ENCODE data around the gene MRO. TPM values are rescaled to one million over a fixed set of nuclear protein-coding genes. Genes with fewer than 3 reads are reported as not detected.

The MRO gene
- total RNA-seq, 1 experiment from 2014 or later = not detected

DNA sequence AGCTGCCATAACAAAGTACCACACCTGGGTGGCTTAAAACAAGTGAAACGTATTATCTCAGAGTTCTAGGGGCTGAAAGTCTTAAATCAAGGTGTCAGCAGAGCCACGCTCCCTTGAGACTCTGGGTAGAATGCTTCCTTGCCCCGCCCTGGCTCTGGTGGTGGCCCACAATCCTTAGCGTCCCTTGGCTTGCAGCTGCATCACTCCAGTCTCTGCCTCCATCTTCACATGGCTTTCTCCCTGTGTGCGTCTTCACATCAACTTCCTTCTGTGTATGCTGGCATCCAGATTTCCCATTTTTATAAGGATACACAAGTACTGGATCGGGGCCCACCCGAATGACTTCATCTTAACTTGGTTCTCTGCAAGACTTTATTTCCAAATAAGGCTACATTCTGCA is 62.5 kb downstream of the MRO start:
- no TSS peak for BruUV-seq (replicated peaks)
- ChIA-PET CTCF (no interaction called here), POLR2A (no interaction called here)
- no peak overlapping the region for H3K4me3 ChIP-seq (ENCODE audit: low read depth in 2 of 2, low read length in 2 of 2)
- in situ Hi-C loops (cut with HindIII; ENCODE audit: low pct_unique_long_range_greater_than_20kb, low sequenced_read_pairs) = no loop called here
- no peaks in the 10 kb centered on the region for H3K4me1 ChIP-seq (ENCODE audit: control insufficient read depth, insufficient read depth, low read length)
- no peak overlapping the region for H3K27ac ChIP-seq (ENCODE audit: low read length)
- H3K36me3 ChIP-seq (ENCODE audit: control insufficient read depth, insufficient read depth, low read length) = no peaks in the 10 kb centered on the region
- no peak for ATAC-seq
- H3K27me3 ChIP-seq (ENCODE audit: control insufficient read depth, insufficient read depth, low read length) = no peaks in the 10 kb centered on the region
- intact Hi-C loops (cut with micrococcal nuclease; ENCODE audit: unreplicated experiment) = no loop called here
- DNase-seq (ENCODE audit: low read depth, low spot score) = no peak
- TF ChIP-seq TCF7L2 (IDR thresholded peaks at IDR 0.05; ENCODE audit: low read depth, low read length) = no peak
- no peak for TF ChIP-seq SIN3A (IDR thresholded peaks at IDR 0.05; ENCODE audit: borderline replicate concordance, insufficient read depth, low read depth, low read length)
- TF ChIP-seq, protein P1, sequence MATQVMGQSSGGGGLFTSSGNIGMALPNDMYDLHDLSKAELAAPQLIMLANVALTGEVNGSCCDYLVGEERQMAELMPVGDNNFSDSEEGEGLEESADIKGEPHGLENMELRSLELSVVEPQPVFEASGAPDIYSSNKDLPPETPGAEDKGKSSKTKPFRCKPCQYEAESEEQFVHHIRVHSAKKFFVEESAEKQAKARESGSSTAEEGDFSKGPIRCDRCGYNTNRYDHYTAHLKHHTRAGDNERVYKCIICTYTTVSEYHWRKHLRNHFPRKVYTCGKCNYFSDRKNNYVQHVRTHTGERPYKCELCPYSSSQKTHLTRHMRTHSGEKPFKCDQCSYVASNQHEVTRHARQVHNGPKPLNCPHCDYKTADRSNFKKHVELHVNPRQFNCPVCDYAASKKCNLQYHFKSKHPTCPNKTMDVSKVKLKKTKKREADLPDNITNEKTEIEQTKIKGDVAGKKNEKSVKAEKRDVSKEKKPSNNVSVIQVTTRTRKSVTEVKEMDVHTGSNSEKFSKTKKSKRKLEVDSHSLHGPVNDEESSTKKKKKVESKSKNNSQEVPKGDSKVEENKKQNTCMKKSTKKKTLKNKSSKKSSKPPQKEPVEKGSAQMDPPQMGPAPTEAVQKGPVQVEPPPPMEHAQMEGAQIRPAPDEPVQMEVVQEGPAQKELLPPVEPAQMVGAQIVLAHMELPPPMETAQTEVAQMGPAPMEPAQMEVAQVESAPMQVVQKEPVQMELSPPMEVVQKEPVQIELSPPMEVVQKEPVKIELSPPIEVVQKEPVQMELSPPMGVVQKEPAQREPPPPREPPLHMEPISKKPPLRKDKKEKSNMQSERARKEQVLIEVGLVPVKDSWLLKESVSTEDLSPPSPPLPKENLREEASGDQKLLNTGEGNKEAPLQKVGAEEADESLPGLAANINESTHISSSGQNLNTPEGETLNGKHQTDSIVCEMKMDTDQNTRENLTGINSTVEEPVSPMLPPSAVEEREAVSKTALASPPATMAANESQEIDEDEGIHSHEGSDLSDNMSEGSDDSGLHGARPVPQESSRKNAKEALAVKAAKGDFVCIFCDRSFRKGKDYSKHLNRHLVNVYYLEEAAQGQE (IDR thresholded peaks at IDR 0.05; ENCODE audit: insufficient read depth in 1 of 2, low read depth in 2 of 2, low read length in 1 of 2) = no peak
- TF ChIP-seq, protein P2, sequence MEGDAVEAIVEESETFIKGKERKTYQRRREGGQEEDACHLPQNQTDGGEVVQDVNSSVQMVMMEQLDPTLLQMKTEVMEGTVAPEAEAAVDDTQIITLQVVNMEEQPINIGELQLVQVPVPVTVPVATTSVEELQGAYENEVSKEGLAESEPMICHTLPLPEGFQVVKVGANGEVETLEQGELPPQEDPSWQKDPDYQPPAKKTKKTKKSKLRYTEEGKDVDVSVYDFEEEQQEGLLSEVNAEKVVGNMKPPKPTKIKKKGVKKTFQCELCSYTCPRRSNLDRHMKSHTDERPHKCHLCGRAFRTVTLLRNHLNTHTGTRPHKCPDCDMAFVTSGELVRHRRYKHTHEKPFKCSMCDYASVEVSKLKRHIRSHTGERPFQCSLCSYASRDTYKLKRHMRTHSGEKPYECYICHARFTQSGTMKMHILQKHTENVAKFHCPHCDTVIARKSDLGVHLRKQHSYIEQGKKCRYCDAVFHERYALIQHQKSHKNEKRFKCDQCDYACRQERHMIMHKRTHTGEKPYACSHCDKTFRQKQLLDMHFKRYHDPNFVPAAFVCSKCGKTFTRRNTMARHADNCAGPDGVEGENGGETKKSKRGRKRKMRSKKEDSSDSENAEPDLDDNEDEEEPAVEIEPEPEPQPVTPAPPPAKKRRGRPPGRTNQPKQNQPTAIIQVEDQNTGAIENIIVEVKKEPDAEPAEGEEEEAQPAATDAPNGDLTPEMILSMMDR (IDR thresholded peaks at IDR 0.05) = no peak
- TF ChIP-seq POLR2AphosphoS5 (IDR thresholded peaks at IDR 0.05; ENCODE audit: low read depth, low read length) = no peak
- H3K9me3 ChIP-seq (ENCODE audit: control insufficient read depth, insufficient read depth, low read depth, low read length) = no peaks in the 10 kb centered on the region

DNA sequence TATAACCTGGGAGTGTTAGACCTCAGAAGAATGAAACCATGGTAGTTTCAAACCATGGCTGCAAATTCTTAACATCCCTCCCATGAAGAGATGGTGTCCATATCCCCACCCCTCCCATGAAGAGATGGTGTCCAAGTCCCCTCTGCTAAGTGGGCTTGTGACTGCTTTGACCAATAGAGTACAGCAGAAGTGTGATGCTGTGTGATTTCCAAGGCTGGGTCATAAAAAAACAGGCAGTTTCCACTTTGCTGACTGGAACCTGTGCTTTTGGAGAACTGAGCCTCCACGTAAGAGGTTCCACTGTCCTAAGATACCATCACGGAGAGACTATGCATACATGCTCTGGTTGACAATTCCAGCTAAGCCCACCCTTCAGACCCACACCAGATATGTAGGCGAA is 65.5 kb downstream of the MRO start:
- no peaks in the 10 kb centered on the region for H3K4me1 ChIP-seq (ENCODE audit: control insufficient read depth, insufficient read depth, low read length)
- POLR2A ChIA-PET = no interaction called here
- no peak overlapping the region for H3K27ac ChIP-seq (ENCODE audit: low read length)
- no peaks in the 10 kb centered on the region; the same call in 1 of the 2 replicates for H3K27me3 ChIP-seq (ENCODE audit: control insufficient read depth, insufficient read depth, low read length)
- H3K36me3 ChIP-seq (ENCODE audit: control insufficient read depth, insufficient read depth, low read length) = no peaks in the 10 kb centered on the region
- intact Hi-C loops (cut with micrococcal nuclease; ENCODE audit: unreplicated experiment) (no loop called here), in situ Hi-C loops (cut with HindIII; ENCODE audit: low pct_unique_long_range_greater_than_20kb, low sequenced_read_pairs) (no loop called here)
- BruUV-seq (replicated peaks) = no TSS peak
- DNase-seq (ENCODE audit: low read depth, low spot score) (no peak), ATAC-seq (no peak)
- H3K4me3 ChIP-seq (ENCODE audit: low read depth in 2 of 2, low read length in 2 of 2) = no peak overlapping the region
- TF ChIP-seq, protein P1 (IDR thresholded peaks at IDR 0.05; ENCODE audit: insufficient read depth in 1 of 2, low read depth in 2 of 2, low read length in 1 of 2) = no peak
- CTCF ChIA-PET = no interaction called here
- H3K9me3 ChIP-seq (ENCODE audit: control insufficient read depth, insufficient read depth, low read depth, low read length) = no peaks in the 10 kb centered on the region
